SK-N-MC (cell line): ENCODE measurements around the gene ARMH4.

ENCODE experiments used
- EZH2 ChIP-seq: fragments of 200-600 bp; sonication (generic); IDR thresholded peaks from one replicate; pipeline ENCODE4 v1.6.1; 2017; ENCODE audit warnings: antibody characterized with exemption
- POLR2AphosphoS5 ChIP-seq: IDR thresholded peaks from 2 replicates; pipeline ENCODE4 v1.6.1; 2012; ENCODE audit warnings: mild to moderate bottlenecking, low read depth, low read length, borderline replicate concordance

- no peak for TF ChIP-seq EZH2
- TF ChIP-seq POLR2AphosphoS5: no peak
Observed at GRCh38 chr14:58055497-58056010, 96.5 kb downstream of the ARMH4 start.
